IMR-90 (cell line): Measurements from ENCODE around the gene CD248. TPM values are rescaled to one million over a fixed set of nuclear protein-coding genes. Genes with fewer than 3 reads are reported as not detected.
"Not testable (repeated sequence)": the region's sequence is repeated elsewhere in the genome, so short reads cannot be mapped to it uniquely, and the experiment has no call there.

ENCODE experiments used
- ATAC-seq: fragments of 200-7000 bp; cut with Tn5 transposase; 2 replicates; pipeline ENCODE4 v1.9.1; 2020; ENCODE audit warnings: low read depth, mild to moderate bottlenecking, moderate library complexity
- BruUV-seq: library from RNA; stranded (reverse); fragments of 400-500 nt; replicated peaks from 2 replicates; lab custom pipeline; 2021; lab: Mats Ljungman, UMichigan
- CTCF ChIA-PET: fragments of 300-600 bp; formaldehyde crosslinking; extraction: SDS; loops from one replicate; lab custom pipeline; 2021; ENCODE audit warnings: antibody characterized with exemption; lab: Yijun Ruan, JAX
- POLR2A ChIA-PET: fragments of 300-600 bp; sonication (Branson Sonifier 250); formaldehyde crosslinking; loops from one replicate; lab custom pipeline; 2022; ENCODE audit warnings: antibody characterized with exemption; ENCODE audit not compliant: unreplicated experiment; lab: Charles Lee
- DNase-seq: peaks from one replicate; pipeline ENCODE4 v3.0.0; 2013
- H2AFZ ChIP-seq: replicated peaks from 2 replicates; pipeline ENCODE3; 2013; ENCODE audit warnings: low read length, mild to moderate bottlenecking; ENCODE audit not compliant: poor library complexity
- H2AK5ac ChIP-seq: 2 replicates; pipeline ENCODE4 v1.6.1; 2013; ENCODE audit warnings: low read depth, low read length, inconsistent platforms
- H2AK9ac ChIP-seq: replicated peaks from 2 replicates; pipeline ENCODE3; 2013; ENCODE audit warnings: mild to moderate bottlenecking, low read depth, low read length, moderate library complexity; ENCODE audit not compliant: poor library complexity
- H2BK120ac ChIP-seq: 2 replicates; pipeline ENCODE4 v1.6.1; 2013; ENCODE audit warnings: low read depth, low read length, inconsistent platforms
- H2BK15ac ChIP-seq: 3 replicates; pipeline ENCODE4 v1.6.1; 2013; ENCODE audit warnings: low read depth, low read length, inconsistent platforms
- H2BK20ac ChIP-seq: 2 replicates; pipeline ENCODE4 v1.6.1; 2013; ENCODE audit warnings: low read depth, mild to moderate bottlenecking, inconsistent platforms, low read length, moderate library complexity
- H2BK5ac ChIP-seq: 2 replicates; pipeline ENCODE4 v1.6.1; 2013; ENCODE audit warnings: mild to moderate bottlenecking, low read depth, low read length, inconsistent platforms; ENCODE audit not compliant: poor library complexity, severe bottlenecking
- H3K14ac ChIP-seq: replicated peaks from 2 replicates; pipeline ENCODE4 v1.6.1; 2013; ENCODE audit warnings: low read depth, low read length, inconsistent platforms
- H3K18ac ChIP-seq: 2 replicates; pipeline ENCODE4 v1.6.1; 2013; ENCODE audit warnings: low read depth, low read length, control low read depth
- H3K23ac ChIP-seq: 2 replicates; pipeline ENCODE4 v1.6.1; 2013; ENCODE audit warnings: low read depth, low read length, inconsistent platforms
- H3K27ac ChIP-seq: 2 replicates; pipeline ENCODE4 v1.5.1; 2013; ENCODE audit warnings: mild to moderate bottlenecking, control low read depth, low read length; ENCODE audit not compliant: insufficient read depth
- H3K27me3 ChIP-seq: 2 replicates; pipeline ENCODE4 v1.6.1; 2013; ENCODE audit warnings: low read length; ENCODE audit not compliant: control insufficient read depth, insufficient read depth
- H3K36me3 ChIP-seq: 2 replicates; pipeline ENCODE4 v1.6.1; 2013; ENCODE audit warnings: low read length, mixed read lengths; ENCODE audit not compliant: control insufficient read depth, insufficient read depth
- H3K4ac ChIP-seq: 2 replicates; pipeline ENCODE4 v1.6.1; 2013; ENCODE audit warnings: low read depth, low read length, inconsistent platforms
- H3K4me1 ChIP-seq: 2 replicates; pipeline ENCODE4 v1.6.1; 2013; ENCODE audit warnings: low read length, mixed read lengths; ENCODE audit not compliant: control insufficient read depth, insufficient read depth
- H3K4me2 ChIP-seq: 2 replicates; pipeline ENCODE4 v1.6.1; 2013; ENCODE audit warnings: low read depth, mild to moderate bottlenecking, control low read depth, low read length, moderate library complexity
- H3K4me3 ChIP-seq: 2 replicates; pipeline ENCODE4 v1.5.1; 2013; ENCODE audit warnings: low read depth, mild to moderate bottlenecking, control low read depth, low read length, moderate library complexity; ENCODE audit not compliant: insufficient read depth
- H3K56ac ChIP-seq: 2 replicates; pipeline ENCODE4 v1.6.1; 2013; ENCODE audit warnings: low read length, inconsistent platforms; ENCODE audit not compliant: insufficient read depth; ENCODE audit errors: extremely low read depth
- H3K79me1 ChIP-seq, 2 experiments: 2 replicates each; pipeline ENCODE4 v1.6.1; 2013; ENCODE audit warnings: low read length in 2 of 2, inconsistent platforms in 1 of 2, low read depth in 1 of 2
- H3K9ac ChIP-seq: 2 replicates; pipeline ENCODE4 v1.6.1; 2013; ENCODE audit warnings: low read depth, low read length, control low read depth
- H3K9me1 ChIP-seq: 2 replicates; pipeline ENCODE4 v1.6.1; 2013; ENCODE audit warnings: low read length, inconsistent platforms; ENCODE audit not compliant: insufficient read depth
- H3K9me3 ChIP-seq: 2 replicates; pipeline ENCODE4 v1.6.1; 2013; ENCODE audit warnings: low read length; ENCODE audit not compliant: control insufficient read depth, insufficient read depth
- H4K20me1 ChIP-seq: 2 replicates; pipeline ENCODE4 v1.6.1; 2013; ENCODE audit warnings: low read length, inconsistent platforms; ENCODE audit not compliant: insufficient read depth
- H4K5ac ChIP-seq: 2 replicates; pipeline ENCODE4 v1.6.1; 2013; ENCODE audit warnings: mild to moderate bottlenecking, low read depth, low read length, control low read depth
- H4K8ac ChIP-seq, 2 experiments: 2 replicates each; pipeline ENCODE4 v1.6.1; 2013; ENCODE audit warnings: low read depth in 2 of 2, low read length in 2 of 2, control low read depth in 1 of 2, inconsistent platforms in 1 of 2
- H4K91ac ChIP-seq: 2 replicates; pipeline ENCODE4 v1.6.1; 2013; ENCODE audit warnings: low read depth, low read length, inconsistent platforms; ENCODE audit not compliant: insufficient read depth
- WGBS, 2 experiments: methylation state at CpG; one replicate each; pipeline versions ENCODE4 v1.1.5 to v1.1.7; 2013; ENCODE audit warnings: missing lambda C conversion rate in 2 of 2; ENCODE audit not compliant: insufficient read length in 1 of 2; ENCODE audit errors: extremely low coverage in 2 of 2; 5-methylcytosine and 5-hydroxymethylcytosine counted together
- dilution Hi-C: fragments of 300-500 bp; cut with HindIII; formaldehyde crosslinking; loops from one replicate; pipeline ENCODE4 v1.14.3; 2018; ENCODE audit warnings: low sequenced_read_pairs; ENCODE audit not compliant: unreplicated experiment
- in situ Hi-C: fragments of 300-500 bp; cut with MboI; formaldehyde crosslinking; loops from 3 replicates; pipeline ENCODE4 v1.14.3; 2019; ENCODE audit warnings: low sequenced_read_pairs, inconsistent platforms, mixed read lengths
- intact Hi-C: fragments of 100-400 bp; cut with micrococcal nuclease; formaldehyde crosslinking; loops from 2 replicates; pipeline ENCODE4 v1.10.0; 2022
- polyA plus RNA-seq, 3 experiments: library from polyadenylated mRNA; depleted of rRNA; stranded (reverse); fragments of >200 nt; gene quantifications; 2 replicates each; pipeline ENCODE4 v1.2.3, GENCODE V29; 2012; ENCODE audit warnings: low replicate concordance in 1 of 3
- total RNA-seq: library from RNA; depleted of rRNA; stranded (reverse); fragments of >200 nt; gene quantifications from 2 replicates; pipeline ENCODE4 v1.2.3, GENCODE V29; 2012

CD248 gene
- total and polyA plus RNA-seq, 2 of the 4 experiments (the other 2 are of a cell fraction) = 19.5 to 223 TPM

DNA sequence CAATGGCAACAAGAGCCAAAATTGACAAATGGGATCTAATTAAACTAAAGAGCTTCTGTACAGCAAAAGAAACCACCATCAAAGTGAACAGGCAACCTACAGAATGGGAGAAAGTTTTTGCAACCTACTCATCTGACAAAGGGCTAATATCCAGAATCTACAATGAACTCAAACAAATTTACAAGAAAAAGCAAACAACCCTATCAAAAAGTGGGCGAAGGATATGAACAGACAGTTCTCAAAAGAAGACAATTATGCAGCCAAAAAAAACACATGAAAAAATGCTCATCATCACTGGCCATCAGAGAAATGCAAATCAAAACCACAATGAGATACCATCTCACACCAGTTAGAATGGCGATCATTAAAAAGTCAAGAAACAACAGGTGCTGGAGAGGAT is 3.4 kb upstream of the CD248 start:
- H4K8ac ChIP-seq, DNase-seq, dilution Hi-C loops, CTCF ChIA-PET, H3K4me3 ChIP-seq, intact Hi-C loops, H2BK120ac ChIP-seq, H3K27ac ChIP-seq, H3K9ac ChIP-seq, H3K4me2 ChIP-seq, ATAC-seq, H4K5ac ChIP-seq, H2AK5ac ChIP-seq, H2BK20ac ChIP-seq, BruUV-seq, H3K14ac ChIP-seq, H2BK5ac ChIP-seq, H3K4ac ChIP-seq, H3K56ac ChIP-seq, POLR2A ChIA-PET, H2AK9ac ChIP-seq, H2BK15ac ChIP-seq, H3K18ac ChIP-seq, H4K91ac ChIP-seq, in situ Hi-C loops, H3K9me3 ChIP-seq, H3K27me3 ChIP-seq, H3K23ac ChIP-seq, H3K36me3 ChIP-seq, H2AFZ ChIP-seq: not testable (repeated sequence)
- Histone ChIP-seq H3K9me1 (peaks cover 22% of the 10 kb centered on the region), H3K4me1 (peaks cover 34% of the 10 kb centered on the region), H4K20me1 (peaks cover 15% of the 10 kb centered on the region), H3K79me1 (peaks cover 0 to 28% of the 10 kb centered on the region in 2 experiments; a peak in 2 of 4 replicates)
- no CpG with 5 or more reads among the region's 2 CpGs for WGBS, 2 experiments
